Activated naive CD8-positive, alpha-beta T cell treated with anti-CD3 and anti-CD28 coated beads, Interleukin-2, amount 10 ng/mL, durations not matched to agents 7 days and 5 days (primary cell): ENCODE results near the gene FHIT. TPM values are rescaled to one million over a fixed set of nuclear protein-coding genes. Genes with fewer than 3 reads are reported as not detected.

Experiments used
- ATAC-seq: fragments of 150-1000 bp; cut with Tn5 transposase; one replicate; pipeline ENCODE4 v1.10.0; 2021; ENCODE audit warnings: low read depth, moderate library complexity
- POLR2A ChIA-PET: fragments of 350-600 bp; sonication (Branson Sonifier 250); formaldehyde crosslinking; loops from one replicate; lab custom pipeline; 2021; ENCODE audit warnings: antibody characterized with exemption; lab: Charles Lee
- DNase-seq: peaks from one replicate; pipeline ENCODE4 v3.0.0; 2021
- H3K27ac Mint-ChIP-seq: one replicate; pipeline ENCODE4 v1.8.0; 2022; ENCODE audit warnings: mild to moderate bottlenecking, mixed read lengths
- H3K27me3 Mint-ChIP-seq: one replicate; pipeline ENCODE4 v1.8.0; 2022; ENCODE audit warnings: mild to moderate bottlenecking, moderate library complexity, mixed read lengths
- H3K36me3 Mint-ChIP-seq: one replicate; pipeline ENCODE4 v1.8.0; 2021; ENCODE audit warnings: mild to moderate bottlenecking, mixed read lengths
- H3K4me1 Mint-ChIP-seq: one replicate; pipeline ENCODE4 v1.8.0; 2021; ENCODE audit warnings: mixed read lengths
- H3K4me3 Mint-ChIP-seq: one replicate; pipeline ENCODE4 v1.8.0; 2022; ENCODE audit warnings: mild to moderate bottlenecking, moderate library complexity, mixed read lengths
- H3K9me3 Mint-ChIP-seq: one replicate; pipeline ENCODE4 v1.8.0; 2021; ENCODE audit warnings: mixed read lengths
- total RNA-seq, 2 experiments: library from RNA; stranded (reverse); gene quantifications; one replicate each; pipeline ENCODE4 v1.2.3, GENCODE V29; 2021

Gene FHIT
- total RNA-seq, 2 experiments from 2014 or later: 3.7 to 5.8 TPM

DNA sequence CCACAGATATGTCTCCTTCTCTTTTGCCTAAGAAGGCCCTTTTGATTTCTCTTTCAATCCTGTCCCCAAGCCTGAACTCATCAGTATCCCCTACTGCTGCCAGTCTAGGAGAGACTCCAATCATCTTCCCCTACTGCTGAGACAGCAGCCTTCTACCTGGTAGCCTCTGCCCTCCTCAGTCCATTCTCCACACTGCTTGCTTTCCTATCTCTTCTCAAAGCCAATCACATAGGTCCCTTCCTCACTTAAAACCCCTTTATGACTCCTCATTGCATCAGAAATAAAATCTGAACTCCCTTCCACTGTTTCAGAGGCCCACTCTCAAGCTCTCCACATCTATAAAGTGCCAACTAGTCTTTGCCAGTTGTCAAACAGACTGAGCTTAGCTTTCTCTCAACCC is 1119.6 kb downstream of the FHIT start:
- no peak overlapping the region for H3K27ac Mint-ChIP-seq
- no peak for DNase-seq
- peaks cover 10% of the 10 kb centered on the region for H3K9me3 Mint-ChIP-seq
- H3K4me3 Mint-ChIP-seq: no peak overlapping the region
- H3K27me3 Mint-ChIP-seq: no peaks in the 10 kb centered on the region
- H3K4me1 Mint-ChIP-seq: no peaks in the 10 kb centered on the region
- no peak for ATAC-seq
- peaks cover 5% of the 10 kb centered on the region for H3K36me3 Mint-ChIP-seq
- POLR2A ChIA-PET: no interaction called here

GRCh38 chr3:60126511-60127304 is 1124.5 kb downstream of the FHIT start:
- peaks cover 2% of the 10 kb centered on the region for H3K36me3 Mint-ChIP-seq
- no peaks in the 10 kb centered on the region for H3K4me1 Mint-ChIP-seq
- no peak for ATAC-seq
- DNase-seq: no peak
- POLR2A ChIA-PET: no interaction called here
- no peak overlapping the region for H3K27ac Mint-ChIP-seq
- H3K9me3 Mint-ChIP-seq: peaks cover 7% of the 10 kb centered on the region
- peaks cover 2% of the 10 kb centered on the region for H3K27me3 Mint-ChIP-seq
- no peak overlapping the region for H3K4me3 Mint-ChIP-seq

- POLR2A ChIA-PET: no interaction called here
- DNase-seq: no peak
- Mint-ChIP-seq H3K27ac (no peak overlapping the region), H3K9me3 (peaks cover 9% of the 10 kb centered on the region), H3K4me3 (no peak overlapping the region), H3K4me1 (no peaks in the 10 kb centered on the region), H3K36me3 (peaks cover 3% of the 10 kb centered on the region), H3K27me3 (peaks cover 2% of the 10 kb centered on the region)
- no peak for ATAC-seq
These were observed 1125.6 kb downstream of the FHIT start for GRCh38 chr3:60125686-60126085.

DNA sequence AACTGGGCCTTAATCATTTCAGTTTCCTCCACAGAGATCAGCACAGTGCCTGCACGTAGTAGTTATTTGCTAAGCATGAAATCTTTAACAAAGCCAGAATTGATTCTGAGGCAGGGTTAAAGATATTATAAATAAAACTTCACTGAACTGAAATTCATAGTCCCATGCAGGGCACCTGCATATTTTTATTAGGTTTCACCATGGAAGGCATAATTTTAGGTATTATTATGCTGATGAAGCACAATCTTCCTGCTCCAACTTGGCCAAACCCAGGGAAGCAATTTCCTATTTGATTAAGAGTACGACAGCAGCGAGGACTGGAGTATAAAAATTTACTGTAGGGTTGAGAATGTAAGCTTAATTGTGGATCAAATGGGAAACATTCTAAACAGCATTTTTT is 1131.0 kb downstream of the FHIT start:
- no peak for ATAC-seq
- H3K27ac Mint-ChIP-seq: no peak overlapping the region
- H3K36me3 Mint-ChIP-seq: peaks cover 2% of the 10 kb centered on the region
- peaks cover 2% of the 10 kb centered on the region for H3K9me3 Mint-ChIP-seq
- no peak overlapping the region for H3K4me3 Mint-ChIP-seq
- POLR2A ChIA-PET: no interaction called here
- no peaks in the 10 kb centered on the region for H3K4me1 Mint-ChIP-seq
- H3K27me3 Mint-ChIP-seq: peaks cover 2% of the 10 kb centered on the region
- DNase-seq: no peak

- DNase-seq (no peak), ATAC-seq (no peak)
- H3K27me3 Mint-ChIP-seq: no peaks in the 10 kb centered on the region
- peaks cover 5% of the 10 kb centered on the region for H3K9me3 Mint-ChIP-seq
- POLR2A ChIA-PET: no interaction called here
- H3K4me1 Mint-ChIP-seq: no peaks in the 10 kb centered on the region
- no peak overlapping the region for H3K27ac Mint-ChIP-seq
- peaks cover 2% of the 10 kb centered on the region for H3K36me3 Mint-ChIP-seq
- no peak overlapping the region for H3K4me3 Mint-ChIP-seq
These were observed 1137.1 kb downstream of the FHIT start for GRCh38 chr3:60114191-60114590.

DNA sequence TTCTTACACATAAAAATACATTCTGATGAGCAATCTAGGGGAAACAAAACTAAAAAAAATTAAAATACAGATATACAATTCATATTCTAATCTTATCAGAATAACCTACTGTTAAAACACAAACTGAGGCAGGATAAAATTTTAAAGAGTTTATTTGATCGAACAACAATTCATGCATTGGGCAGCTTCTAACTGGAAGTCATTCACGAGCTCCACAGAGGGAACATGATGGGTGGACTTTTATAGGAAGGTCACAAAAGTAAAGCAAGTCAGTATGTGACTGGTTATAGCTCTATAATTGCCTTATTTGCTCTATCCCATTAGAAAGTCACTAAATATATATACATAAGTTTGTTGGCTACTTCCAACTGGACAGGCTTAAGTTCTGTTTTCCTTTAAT is 1144.0 kb downstream of the FHIT start:
- no peak for DNase-seq
- Mint-ChIP-seq H3K4me3 (no peak overlapping the region), H3K4me1 (peaks cover 10% of the 10 kb centered on the region), H3K27me3 (no peaks in the 10 kb centered on the region), H3K36me3 (peaks cover 2% of the 10 kb centered on the region), H3K9me3 (no peaks in the 10 kb centered on the region), H3K27ac (no peak overlapping the region)
- POLR2A ChIA-PET: interaction anchor here (1.1 kb wide), 1 partner anchor 40 kb away, joined by 3 read pairs; no protein-coding TSS in a partner anchor
- no peak for ATAC-seq

- H3K27ac Mint-ChIP-seq: no peak overlapping the region
- H3K27me3 Mint-ChIP-seq: no peaks in the 10 kb centered on the region
- peaks cover 3% of the 10 kb centered on the region for H3K9me3 Mint-ChIP-seq
- H3K4me3 Mint-ChIP-seq: no peak overlapping the region
- ATAC-seq (no peak), DNase-seq (no peak)
- POLR2A ChIA-PET: no interaction called here
- H3K36me3 Mint-ChIP-seq: no peaks in the 10 kb centered on the region
- peaks cover 10% of the 10 kb centered on the region for H3K4me1 Mint-ChIP-seq
These were observed 1149.1 kb downstream of the FHIT start for GRCh38 chr3:60102154-60102553.

GRCh38 chr3:60101621-60102020 is 1149.6 kb downstream of the FHIT start:
- H3K27ac Mint-ChIP-seq: no peak overlapping the region
- ATAC-seq: no peak
- H3K36me3 Mint-ChIP-seq: no peaks in the 10 kb centered on the region
- no peak for DNase-seq
- POLR2A ChIA-PET: no interaction called here
- H3K9me3 Mint-ChIP-seq: peaks cover 3% of the 10 kb centered on the region
- no peaks in the 10 kb centered on the region for H3K27me3 Mint-ChIP-seq
- H3K4me3 Mint-ChIP-seq: no peak overlapping the region
- peaks cover 10% of the 10 kb centered on the region for H3K4me1 Mint-ChIP-seq

DNA sequence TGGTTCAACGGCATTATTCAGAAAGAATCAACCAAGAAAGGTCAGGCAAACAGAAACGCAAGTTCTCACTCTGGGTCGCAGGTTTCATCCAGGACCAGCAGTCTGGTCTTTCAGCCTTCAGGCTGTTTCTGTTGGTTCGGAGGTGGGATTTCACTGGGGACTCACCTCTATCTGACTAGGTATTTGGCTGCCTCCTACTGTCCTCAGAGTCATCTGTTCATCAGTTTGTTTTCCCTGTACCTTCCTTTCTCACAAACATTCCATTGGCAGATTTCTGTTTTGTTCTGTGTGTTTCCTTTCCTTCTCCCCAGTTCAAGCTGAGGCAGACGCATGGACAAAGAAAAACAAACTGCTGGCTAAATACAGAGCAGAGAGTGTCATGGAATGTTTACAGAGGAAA is 1154.8 kb downstream of the FHIT start:
- peaks cover 2% of the 10 kb centered on the region for H3K36me3 Mint-ChIP-seq
- ATAC-seq (no peak), DNase-seq (no peak)
- POLR2A ChIA-PET: no interaction called here
- peaks cover 2% of the 10 kb centered on the region for H3K4me1 Mint-ChIP-seq
- peaks cover 3% of the 10 kb centered on the region for H3K9me3 Mint-ChIP-seq
- no peaks in the 10 kb centered on the region for H3K27me3 Mint-ChIP-seq
- H3K27ac Mint-ChIP-seq: no peak overlapping the region
- no peak overlapping the region for H3K4me3 Mint-ChIP-seq

- Mint-ChIP-seq H3K27ac (no peak overlapping the region), H3K4me1 (peaks cover 2% of the 10 kb centered on the region), H3K27me3 (no peaks in the 10 kb centered on the region), H3K9me3 (peaks cover 3% of the 10 kb centered on the region), H3K36me3 (peaks cover 2% of the 10 kb centered on the region), H3K4me3 (no peak overlapping the region)
- POLR2A ChIA-PET: no interaction called here
- no peak for ATAC-seq
- no peak for DNase-seq
These were observed 1155.3 kb downstream of the FHIT start for GRCh38 chr3:60095930-60096329.

DNA sequence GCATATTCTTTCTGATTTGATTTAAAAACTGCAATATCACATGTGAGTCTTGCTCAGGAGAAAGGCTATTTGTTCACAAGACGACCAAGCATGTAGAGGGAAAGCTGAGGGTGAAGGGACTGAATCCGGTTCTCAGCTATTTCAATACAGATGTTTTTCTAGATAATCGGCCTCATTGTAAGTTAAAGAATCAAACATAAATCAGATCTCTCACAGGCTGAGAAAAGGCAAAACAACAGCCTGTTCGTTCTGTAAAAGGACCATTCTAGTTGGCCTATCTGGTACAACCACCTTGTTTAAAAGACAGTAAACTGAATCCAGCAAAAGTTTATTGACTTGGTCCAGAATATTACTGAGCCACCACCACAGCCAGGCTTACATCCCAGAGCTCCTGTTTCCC is 1155.7 kb downstream of the FHIT start:
- peaks cover 2% of the 10 kb centered on the region for H3K36me3 Mint-ChIP-seq
- POLR2A ChIA-PET: no interaction called here
- peaks cover 5% of the 10 kb centered on the region for H3K4me1 Mint-ChIP-seq
- no peak for DNase-seq
- H3K4me3 Mint-ChIP-seq: no peak overlapping the region
- no peak for ATAC-seq
- no peaks in the 10 kb centered on the region for H3K27me3 Mint-ChIP-seq
- peaks cover 3% of the 10 kb centered on the region for H3K9me3 Mint-ChIP-seq
- no peak overlapping the region for H3K27ac Mint-ChIP-seq

GRCh38 chr3:60094392-60094947 is 1156.8 kb downstream of the FHIT start:
- POLR2A ChIA-PET: no interaction called here
- Mint-ChIP-seq H3K36me3 (peaks cover 2% of the 10 kb centered on the region), H3K27ac (no peak overlapping the region), H3K4me1 (peaks cover 5% of the 10 kb centered on the region), H3K4me3 (no peak overlapping the region), H3K9me3 (peaks cover 6% of the 10 kb centered on the region), H3K27me3 (no peaks in the 10 kb centered on the region)
- DNase-seq: no peak
- ATAC-seq: no peak

DNA sequence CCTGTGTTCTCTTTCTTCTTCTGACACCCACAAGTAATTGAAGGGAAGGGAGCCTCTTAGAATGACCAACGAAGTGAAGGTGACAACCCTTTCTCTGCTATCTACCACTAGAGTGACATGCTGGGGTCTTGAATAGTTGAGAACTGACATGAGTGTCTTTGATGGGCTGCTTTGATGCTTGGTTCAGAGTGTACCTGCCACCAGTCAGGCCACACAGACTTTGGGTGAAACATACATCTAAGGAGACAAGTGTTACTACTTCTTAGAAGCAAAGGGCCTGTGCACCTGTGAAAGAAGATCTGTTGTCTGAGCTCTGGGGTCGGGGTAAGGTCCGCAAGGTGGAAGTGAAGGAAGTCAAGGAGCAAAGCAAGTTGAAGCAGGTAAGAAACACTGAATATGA is 1160.7 kb downstream of the FHIT start:
- Mint-ChIP-seq H3K36me3 (peaks cover 13% of the 10 kb centered on the region), H3K27ac (no peak overlapping the region), H3K27me3 (no peaks in the 10 kb centered on the region), H3K9me3 (peaks cover 9% of the 10 kb centered on the region), H3K4me3 (no peak overlapping the region), H3K4me1 (peaks cover 20% of the 10 kb centered on the region)
- POLR2A ChIA-PET: no interaction called here
- no peak for DNase-seq
- no peak for ATAC-seq

GRCh38 chr3:60086811-60087210 is 1164.4 kb downstream of the FHIT start:
- Mint-ChIP-seq H3K27me3 (no peaks in the 10 kb centered on the region), H3K9me3 (peaks cover 22% of the 10 kb centered on the region), H3K36me3 (peaks cover 28% of the 10 kb centered on the region), H3K4me1 (peaks cover 28% of the 10 kb centered on the region), H3K27ac (peak overlapping the region; percentile 80), H3K4me3 (peak overlapping the region; percentile 55)
- POLR2A ChIA-PET: no interaction called here
- DNase-seq (peak; percentile 32), ATAC-seq (peak; percentile 96)
